ENCODE measurements around the gene LGI4. TPM values are rescaled to one million over a fixed set of nuclear protein-coding genes. Genes with fewer than 3 reads are reported as not detected.

The LGI4 gene
- total RNA-seq, 6 experiments from 2014 or later = 0.08 to 0.17 (median 0.10) TPM; not detected in 1

GRCh38 chr19:35099897-35100275, 35.0 kb downstream of the LGI4 start:
- no peaks in the 10 kb centered on the region for H3K36me3 Mint-ChIP-seq (ENCODE audit: low read depth)
- no peaks in the 10 kb centered on the region; the same call in 1 of the 2 replicates for H3K4me1 Mint-ChIP-seq (ENCODE audit: low read depth)
- no peaks in the 10 kb centered on the region; the same call in 1 of the 2 replicates for H3K9me3 Mint-ChIP-seq
- H3K27me3 Mint-ChIP-seq (ENCODE audit: insufficient read depth) = peaks cover 16% of the 10 kb centered on the region
- DNase-seq = no peak
- no peak for TF ChIP-seq CTCF (IDR thresholded peaks at IDR 0.05)
- H3K4me3 Mint-ChIP-seq = no peak overlapping the region
- no peak overlapping the region for H3K27ac Mint-ChIP-seq

DNA sequence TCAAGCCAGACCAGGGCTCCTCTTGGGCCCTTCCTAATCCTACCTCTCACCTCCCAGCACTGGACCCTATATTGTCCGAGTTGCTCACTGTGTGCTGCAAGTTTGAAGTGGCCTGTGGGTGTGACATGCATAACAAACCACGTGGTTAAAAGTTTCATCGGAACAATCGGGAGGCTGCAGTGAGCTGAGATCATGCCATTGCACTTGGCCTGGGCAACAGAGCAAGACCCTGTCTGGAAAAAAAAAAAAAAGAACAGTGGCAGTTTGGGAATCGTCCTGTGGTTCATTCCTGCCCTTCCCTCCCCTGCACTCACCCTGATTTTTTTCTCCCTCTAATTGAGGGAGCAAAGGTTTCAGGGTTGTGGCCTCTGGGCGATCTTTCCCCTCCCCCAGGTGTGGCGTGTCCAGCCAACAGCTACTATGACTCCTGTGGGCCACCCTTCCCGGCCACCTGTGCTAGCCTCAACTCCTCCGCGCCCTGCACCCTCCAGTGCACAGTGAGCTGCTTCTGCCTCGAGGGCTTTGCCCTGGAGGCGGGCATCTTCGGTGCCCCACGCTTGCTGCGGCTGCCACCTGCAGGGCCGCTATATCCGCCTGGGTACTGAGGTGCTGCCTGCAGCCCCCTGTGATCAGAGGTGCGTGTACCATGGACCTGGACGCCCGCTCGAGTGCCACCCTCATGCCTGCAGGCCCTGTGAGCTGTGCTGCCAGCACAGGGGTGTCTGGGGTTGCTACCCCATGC, 35.5 kb downstream of the LGI4 start:
- H3K36me3 Mint-ChIP-seq (ENCODE audit: low read depth) = no peaks in the 10 kb centered on the region
- H3K27ac Mint-ChIP-seq = no peak overlapping the region

GRCh38 chr19:35098413-35099049, 36.3 kb downstream of the LGI4 start:
- H3K4me1 Mint-ChIP-seq (ENCODE audit: low read depth) = no peaks in the 10 kb centered on the region; the same call in 1 of the 2 replicates
- DNase-seq = no peak
- TF ChIP-seq CTCF (IDR thresholded peaks at IDR 0.05) = no peak
- H3K36me3 Mint-ChIP-seq (ENCODE audit: low read depth) = no peaks in the 10 kb centered on the region
- H3K27ac Mint-ChIP-seq = no peak overlapping the region
- peaks cover 14% of the 10 kb centered on the region for H3K27me3 Mint-ChIP-seq (ENCODE audit: insufficient read depth)
- H3K9me3 Mint-ChIP-seq = no peaks in the 10 kb centered on the region; the same call in 1 of the 2 replicates
- no peak overlapping the region for H3K4me3 Mint-ChIP-seq

More for the DNA sequence above, 35.5 kb downstream of the LGI4 start:
- peaks cover 18% of the 10 kb centered on the region for H3K27me3 Mint-ChIP-seq (ENCODE audit: insufficient read depth)
- H3K9me3 Mint-ChIP-seq = no peaks in the 10 kb centered on the region; the same call in 1 of the 2 replicates
- no peak for TF ChIP-seq CTCF (IDR thresholded peaks at IDR 0.05)
- no peaks in the 10 kb centered on the region; the same call in 1 of the 2 replicates for H3K4me1 Mint-ChIP-seq (ENCODE audit: low read depth)
- no peak for DNase-seq
- H3K4me3 Mint-ChIP-seq = no peak overlapping the region

- no peak for TF ChIP-seq CTCF (IDR thresholded peaks at IDR 0.05)
- no peak for DNase-seq
- no peaks in the 10 kb centered on the region for H3K9me3 Mint-ChIP-seq
- H3K4me3 Mint-ChIP-seq = no peak overlapping the region
- peaks cover under 1% of the 10 kb centered on the region; the same call in 1 of the 2 replicates for H3K4me1 Mint-ChIP-seq (ENCODE audit: low read depth)
- H3K36me3 Mint-ChIP-seq (ENCODE audit: low read depth) = no peaks in the 10 kb centered on the region
- peaks cover 11% of the 10 kb centered on the region for H3K27me3 Mint-ChIP-seq (ENCODE audit: insufficient read depth)
- no peak overlapping the region for H3K27ac Mint-ChIP-seq
Observed at GRCh38 chr19:35095667-35096368, 39.0 kb downstream of the LGI4 start.

- H3K27ac Mint-ChIP-seq = no peak overlapping the region
- DNase-seq = no peak
- no peaks in the 10 kb centered on the region for H3K9me3 Mint-ChIP-seq
- H3K27me3 Mint-ChIP-seq (ENCODE audit: insufficient read depth) = peaks cover 10% of the 10 kb centered on the region
- no peak overlapping the region for H3K4me3 Mint-ChIP-seq
- peaks cover 8% of the 10 kb centered on the region for H3K4me1 Mint-ChIP-seq (ENCODE audit: low read depth)
- TF ChIP-seq CTCF (IDR thresholded peaks at IDR 0.05) = no peak
- no peaks in the 10 kb centered on the region for H3K36me3 Mint-ChIP-seq (ENCODE audit: low read depth)
Observed at GRCh38 chr19:35094656-35095055, 40.2 kb downstream of the LGI4 start.

Measured in HFFc6 (cell line).